Brain pericyte (primary cell): Measurements from ENCODE around the gene C1R.
"Not testable (repeated sequence)": the region's sequence is repeated elsewhere in the genome, so short reads cannot be mapped to it uniquely, and the experiment has no call there.

Experiments
- DNase-seq: peaks from one replicate; pipeline ENCODE4 v3.0.0-alpha.2; 2012; ENCODE audit warnings: low read depth, low spot score

Gene C1R

DNA sequence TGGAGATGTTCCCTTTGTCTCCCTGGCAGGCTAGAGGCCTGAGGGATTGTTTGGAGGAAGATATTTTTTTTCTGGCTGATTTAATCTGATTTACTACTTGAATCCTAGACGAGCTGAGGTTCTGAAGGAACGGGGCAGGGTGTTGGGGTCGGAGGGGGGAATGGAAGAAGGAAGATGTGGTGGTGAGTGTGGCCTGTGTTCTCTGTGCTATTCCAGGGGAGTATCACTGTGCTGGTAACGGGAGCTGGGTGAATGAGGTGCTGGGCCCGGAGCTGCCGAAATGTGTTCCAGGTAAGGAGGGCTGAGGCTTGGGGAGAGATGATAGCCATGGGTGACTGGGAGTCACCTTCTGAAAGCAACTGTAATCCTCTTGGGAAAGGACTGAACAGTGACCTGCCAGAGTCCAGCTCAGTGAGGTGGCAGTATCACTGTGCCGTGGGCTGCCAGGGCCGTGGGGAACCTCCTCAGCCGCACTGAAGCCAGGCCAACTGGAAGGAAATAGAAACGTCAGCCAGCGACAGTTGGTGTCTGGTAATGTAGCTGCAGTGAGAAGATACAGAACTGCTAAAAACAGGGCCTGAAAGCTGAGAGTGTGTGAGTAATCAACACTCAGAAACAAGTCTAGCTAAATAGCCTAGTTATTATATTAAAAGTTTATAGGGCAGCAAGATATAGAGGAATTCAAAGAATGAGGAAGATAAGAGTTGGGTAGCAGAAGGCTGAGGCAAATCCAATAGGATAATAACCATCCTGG lies 23.8 kb downstream of the C1R start:
- DNase-seq: no peak

DNA sequence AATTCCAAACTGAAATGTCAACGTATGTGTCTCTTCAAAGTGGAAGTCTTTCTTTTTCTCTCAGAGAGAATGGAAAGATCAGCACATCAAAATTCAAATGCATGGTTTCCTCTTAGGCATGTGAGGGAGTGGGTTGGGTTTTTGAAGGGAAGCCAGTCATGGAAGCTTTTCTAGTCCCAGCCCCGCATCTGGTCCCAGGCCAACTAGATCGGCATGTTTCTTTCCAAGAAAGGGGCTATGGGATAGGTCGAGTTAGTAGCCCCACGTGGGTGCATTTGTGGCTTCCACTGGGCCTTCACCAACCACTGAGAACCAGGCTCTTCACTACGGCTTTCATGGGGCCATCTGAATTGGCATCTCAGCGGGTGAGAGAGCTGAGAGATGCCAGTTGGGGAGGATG lies 25.1 kb downstream of the C1R start:
- DNase-seq: no peak

DNA sequence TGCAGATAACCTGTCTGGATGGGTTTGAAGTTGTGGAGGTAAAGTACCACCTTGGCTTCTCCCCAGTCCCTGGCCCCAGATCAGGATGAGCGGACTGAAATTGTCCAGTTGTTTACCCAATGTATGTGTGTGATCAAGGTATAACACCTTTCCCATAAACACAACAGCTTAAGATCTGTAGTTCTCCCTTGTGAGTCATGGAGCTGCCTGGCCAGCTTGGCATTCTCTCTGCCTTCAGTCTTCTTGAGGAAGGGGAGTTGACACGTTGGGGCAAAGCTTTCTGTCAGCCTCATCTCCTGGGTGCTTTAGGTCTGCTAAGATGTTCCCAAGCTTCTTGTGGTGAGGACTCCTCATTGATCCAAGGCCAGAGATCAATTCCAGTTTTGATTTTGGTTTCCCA lies 25.6 kb downstream of the C1R start:
- no peak for DNase-seq

DNA sequence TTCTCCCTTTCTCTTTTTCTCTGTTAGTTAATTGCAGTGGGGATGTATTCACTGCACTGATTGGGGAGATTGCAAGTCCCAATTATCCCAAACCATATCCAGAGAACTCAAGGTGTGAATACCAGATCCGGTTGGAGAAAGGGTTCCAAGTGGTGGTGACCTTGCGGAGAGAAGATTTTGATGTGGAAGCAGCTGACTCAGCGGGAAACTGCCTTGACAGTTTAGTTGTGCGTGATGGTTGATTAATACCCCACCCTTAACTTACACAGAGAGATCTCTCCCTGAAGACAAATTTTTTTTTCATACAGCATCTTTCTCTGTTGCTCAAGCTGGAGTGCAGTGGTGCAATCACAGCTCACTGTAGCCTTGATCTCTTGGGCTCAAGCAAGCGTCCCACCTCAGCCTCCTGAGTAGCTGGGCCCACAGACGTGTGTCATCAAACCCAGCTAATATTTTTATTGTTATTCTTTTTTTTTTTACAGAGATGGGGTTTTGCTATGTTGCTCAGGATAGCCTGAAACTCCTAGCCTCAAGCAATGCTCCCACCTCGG lies 27.1 kb downstream of the C1R start:
- no peak for DNase-seq

DNA sequence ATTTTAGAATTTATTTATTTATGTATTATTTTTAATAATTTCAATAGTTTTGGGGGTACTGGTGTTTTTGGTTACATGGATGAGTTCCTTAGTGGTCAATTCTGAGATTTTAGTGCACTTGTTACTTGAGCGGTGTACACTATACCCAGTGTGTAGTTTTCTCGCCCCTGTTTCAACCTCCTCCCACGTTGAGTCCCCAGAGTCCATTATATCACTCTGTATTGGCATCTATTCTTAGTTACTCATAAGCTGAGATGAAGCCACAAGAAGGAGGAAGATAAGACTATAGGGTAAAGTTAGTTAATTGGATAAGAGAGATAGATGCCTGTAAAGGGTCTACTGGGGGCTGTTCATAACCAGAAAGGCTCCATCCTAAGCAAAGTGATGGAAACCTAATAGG lies 27.7 kb downstream of the C1R start:
- no peak for DNase-seq

DNA sequence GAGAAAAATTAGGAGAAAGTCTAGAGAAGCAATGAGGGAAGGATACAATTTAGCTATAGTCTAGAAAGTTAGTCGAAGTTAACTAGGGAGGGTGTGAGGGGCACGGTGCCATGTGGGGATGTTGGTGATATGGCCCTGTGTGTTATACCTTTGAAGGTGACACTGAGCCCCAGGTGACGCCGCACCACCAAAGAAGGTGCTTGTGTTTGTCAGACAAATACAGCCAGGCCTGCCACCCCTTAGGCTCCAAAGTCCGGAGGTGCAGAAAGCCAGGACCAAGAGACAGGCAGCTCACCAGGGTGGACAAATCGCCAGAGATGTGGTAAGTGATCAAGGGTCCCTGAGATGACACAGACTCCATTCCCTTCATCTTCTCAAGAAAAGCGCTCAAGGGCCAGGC lies 30.6 kb downstream of the C1R start:
- no peak for DNase-seq

DNA sequence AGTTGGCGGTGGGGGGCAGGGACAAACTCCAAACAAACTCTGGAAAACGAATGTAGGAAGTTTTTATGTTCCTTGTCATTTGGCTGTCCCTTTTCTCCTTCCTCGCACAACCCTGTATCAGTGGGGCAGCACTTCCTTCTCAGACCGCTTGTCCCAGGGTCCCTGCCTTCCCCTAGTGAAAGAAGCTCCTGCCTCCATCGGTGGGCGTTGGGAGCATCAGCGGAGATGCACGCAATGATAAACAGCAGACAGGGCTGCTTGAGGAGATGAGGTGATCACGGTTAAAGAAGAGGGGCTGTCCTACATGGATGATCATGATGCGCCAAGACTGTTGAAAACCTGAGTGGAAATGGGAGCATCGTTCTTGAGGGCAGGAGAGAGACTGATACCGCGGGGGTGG lies 31.1 kb downstream of the C1R start:
- no peak for DNase-seq

DNA sequence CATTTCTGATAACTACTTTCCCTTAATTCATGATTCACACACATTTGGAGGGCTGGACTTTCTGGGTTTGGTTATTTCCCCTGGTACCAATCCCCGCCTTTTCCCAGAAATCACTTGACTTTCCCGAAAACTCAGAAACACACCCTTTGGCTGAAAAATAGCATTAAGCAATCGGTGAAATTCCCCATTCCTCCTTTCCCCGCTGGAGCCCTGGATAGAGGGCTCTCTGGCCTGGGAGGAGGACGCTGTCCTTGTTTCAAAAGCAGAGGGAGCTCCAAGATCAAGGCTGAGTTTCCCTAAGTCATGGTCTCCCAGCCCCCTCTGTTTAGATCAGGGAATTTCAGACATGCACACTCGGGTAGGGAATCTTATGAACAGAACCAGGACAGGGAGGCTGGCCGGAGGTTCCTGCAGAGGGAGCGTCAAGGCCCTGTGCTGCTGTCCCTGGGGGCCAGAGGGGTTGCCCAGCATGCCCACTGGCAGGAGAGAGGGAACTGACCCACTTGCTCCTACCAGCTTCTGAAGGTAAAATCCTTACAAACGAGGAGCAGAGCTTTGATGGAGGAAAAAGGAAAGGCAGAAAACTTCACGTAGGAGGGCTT lies 31.8 kb downstream of the C1R start, which contains the start of gene C1S:
Gene C1S (plus strand): TSS at position 366 of the 602 bp plus-strand sequence. CDS start 1,195 bp downstream, outside the sequence.
- DNase-seq: peak; percentile 83

DNA sequence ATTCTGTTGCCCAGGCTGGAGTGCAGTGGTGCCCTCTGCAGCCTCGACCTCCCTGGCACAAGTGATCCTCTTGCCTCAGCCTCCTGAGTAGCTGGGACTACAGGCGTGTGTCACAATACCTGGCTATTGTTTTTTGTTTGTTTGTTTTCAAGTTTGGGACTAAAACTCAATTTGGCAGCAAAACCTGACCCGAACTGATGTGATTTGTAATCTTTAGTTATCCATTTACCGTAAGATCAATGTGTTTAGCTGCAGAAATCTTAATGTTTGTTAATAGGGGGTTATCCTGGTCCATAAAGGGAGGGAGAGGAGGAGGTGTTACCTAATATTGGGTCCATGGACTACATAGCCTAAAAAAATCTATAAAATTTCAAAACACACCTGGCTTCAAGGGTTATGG lies 32.5 kb downstream of the C1R start:
- DNase-seq: no peak

DNA sequence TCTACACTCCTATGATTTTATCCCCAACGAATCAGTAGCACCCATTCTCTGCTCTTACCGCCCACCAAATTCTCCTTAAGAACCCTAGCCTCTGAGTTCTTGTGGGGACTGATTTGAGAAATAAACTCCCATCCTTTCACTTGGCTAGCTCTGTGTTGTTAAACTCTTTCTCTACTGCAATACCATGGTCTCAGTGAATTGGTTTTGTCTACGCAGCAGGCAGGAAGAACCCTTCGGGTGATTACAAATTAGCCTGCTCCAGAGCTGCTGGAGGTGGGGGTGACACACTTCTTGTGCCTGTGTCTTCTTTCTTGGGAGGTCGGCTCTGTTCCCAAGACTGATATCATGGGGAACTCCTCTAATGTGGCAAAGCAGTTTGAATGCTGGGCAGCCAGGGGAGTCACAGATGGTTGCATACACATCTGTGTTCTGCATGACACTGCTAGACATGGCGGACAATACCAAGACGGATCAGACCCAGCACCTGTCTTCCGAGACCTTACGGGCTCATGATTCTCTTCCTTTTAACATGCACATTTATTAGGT lies 33.3 kb downstream of the C1R start:
- DNase-seq: no peak

DNA sequence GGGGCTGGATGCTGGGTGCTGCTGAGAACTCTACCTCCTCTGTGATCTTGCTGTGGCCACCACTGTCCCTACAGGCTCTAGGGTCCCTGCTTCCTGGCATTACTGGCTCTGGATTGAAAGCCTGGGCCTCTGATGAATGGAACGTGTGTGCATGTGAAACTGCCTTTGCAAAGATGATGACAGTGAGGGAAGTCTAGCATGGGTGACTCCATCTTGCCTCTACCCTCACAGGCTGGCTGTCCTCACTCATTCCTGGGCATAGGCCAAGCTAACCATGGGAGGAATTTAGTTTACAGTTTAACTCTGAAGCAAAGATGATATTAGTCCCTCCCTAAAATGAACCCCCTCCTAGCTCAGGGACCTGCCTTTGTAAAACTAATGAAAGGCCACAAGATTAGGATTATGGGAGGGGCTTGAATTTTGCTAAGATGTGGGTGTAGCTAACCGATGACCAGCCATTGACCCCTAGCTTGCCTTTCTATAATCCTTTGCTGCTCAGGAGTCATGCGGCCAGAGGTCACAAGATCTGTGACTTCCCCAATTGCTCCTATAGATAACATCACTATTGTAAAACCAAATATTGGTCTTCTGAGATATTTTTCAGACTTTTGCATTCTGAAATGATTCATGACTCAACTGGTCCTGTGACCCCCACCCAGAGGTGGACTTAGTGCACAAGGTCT lies 33.9 kb downstream of the C1R start:
- DNase-seq: no peak

DNA sequence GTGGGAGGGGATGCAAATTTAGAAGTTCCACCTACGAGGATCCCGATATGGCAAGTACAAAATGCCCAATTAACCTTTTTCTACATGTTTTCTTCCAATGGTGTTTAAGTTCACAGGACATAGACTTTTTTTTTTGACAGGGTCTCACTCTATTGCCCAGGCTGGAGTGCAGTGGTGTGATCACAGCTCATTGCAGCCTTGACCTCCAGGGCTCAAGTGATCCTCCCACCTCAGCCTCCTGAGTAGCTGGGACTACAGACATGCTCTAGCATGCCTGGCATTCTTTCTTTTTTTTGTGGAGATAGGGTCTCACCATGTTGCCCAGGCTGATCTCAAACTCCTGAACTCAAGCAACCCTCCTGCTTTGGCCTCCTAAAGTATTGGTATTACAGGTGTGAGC lies 36.5 kb downstream of the C1R start:
- DNase-seq: not testable (repeated sequence)

DNA sequence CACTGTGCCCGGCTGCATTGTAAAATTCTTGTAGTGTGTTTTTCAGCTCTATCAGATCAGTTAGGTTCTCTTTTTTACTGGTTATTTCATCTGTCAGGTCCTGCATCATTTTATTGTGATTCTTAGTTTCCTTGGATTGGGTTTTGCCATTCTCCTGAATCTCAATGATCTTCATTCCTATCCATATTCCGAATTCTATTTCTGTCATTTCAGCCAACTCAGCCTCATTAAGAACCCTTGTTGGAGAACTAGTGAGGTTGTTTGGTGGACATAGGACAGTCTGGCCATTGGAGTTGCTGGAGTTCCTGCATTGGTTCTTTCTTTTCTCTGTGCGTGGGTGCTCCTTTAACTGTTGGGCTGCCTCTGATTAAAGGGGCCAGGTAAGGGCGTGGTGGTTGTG lies 37.3 kb downstream of the C1R start:
- DNase-seq: no peak

DNA sequence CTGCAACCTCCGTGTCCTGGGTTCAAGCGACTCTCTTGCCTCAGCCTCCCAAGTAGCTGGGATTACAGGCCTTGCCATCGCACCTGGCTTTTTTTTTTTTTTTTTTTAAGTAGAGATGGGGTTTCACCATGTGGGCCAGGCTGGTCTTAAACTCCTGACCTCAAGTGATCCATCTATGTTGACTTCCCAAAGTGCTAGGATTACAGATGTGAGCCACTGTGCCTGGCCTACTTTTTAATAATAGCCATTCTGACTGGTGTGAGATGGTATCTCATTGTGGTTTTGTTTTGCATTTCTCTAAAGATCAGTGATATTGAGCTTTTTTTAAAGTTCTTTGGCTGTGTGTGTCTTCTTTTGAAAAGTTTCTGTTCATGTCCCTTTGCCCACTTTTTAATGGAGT lies 42.3 kb downstream of the C1R start:
- DNase-seq: not testable (repeated sequence)

DNA sequence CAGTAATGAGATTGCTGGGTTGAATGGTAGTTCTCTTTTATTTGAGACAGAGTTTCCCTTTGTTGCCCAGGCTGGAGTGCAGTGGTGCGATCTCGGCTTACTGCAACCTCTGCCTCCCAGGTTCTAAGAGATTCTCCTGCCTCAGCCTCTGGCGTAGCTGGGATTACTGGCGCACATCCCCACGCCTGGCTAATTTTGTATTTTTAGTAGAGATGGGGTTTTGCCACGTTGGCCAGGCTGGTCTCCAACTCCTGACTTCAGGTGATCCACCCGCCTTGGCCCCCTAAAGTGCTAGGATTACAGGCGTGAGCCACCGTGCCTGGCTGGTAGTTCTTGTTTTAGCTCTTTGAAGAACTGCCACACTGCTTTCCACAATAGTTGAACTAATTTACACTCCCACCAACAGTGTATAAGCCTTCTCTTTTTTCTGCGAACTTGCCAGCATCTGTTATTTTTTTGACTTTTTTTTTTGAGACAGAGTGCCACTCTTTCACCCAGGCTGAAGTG lies 42.7 kb downstream of the C1R start:
- not testable (repeated sequence) for DNase-seq

DNA sequence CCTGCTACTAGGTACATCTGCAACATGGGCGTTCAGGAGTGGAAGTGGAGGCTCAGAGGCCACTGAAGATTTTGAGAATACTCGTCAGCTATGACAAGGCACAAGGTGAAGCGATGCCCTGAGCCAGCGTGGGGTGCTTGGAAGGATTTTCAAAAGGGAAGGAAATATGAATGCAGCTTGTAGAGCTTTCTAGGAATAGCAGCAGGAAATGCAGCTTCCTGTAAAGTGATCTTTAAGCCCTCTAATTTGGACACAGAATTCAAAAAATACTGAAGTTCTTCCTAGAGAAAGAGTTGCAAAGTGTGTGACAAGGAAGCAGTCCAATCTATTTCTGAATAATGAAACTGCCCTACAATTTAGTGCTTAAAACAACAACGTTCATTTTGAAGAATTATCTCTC lies 44.9 kb downstream of the C1R start:
- no peak for DNase-seq

DNA sequence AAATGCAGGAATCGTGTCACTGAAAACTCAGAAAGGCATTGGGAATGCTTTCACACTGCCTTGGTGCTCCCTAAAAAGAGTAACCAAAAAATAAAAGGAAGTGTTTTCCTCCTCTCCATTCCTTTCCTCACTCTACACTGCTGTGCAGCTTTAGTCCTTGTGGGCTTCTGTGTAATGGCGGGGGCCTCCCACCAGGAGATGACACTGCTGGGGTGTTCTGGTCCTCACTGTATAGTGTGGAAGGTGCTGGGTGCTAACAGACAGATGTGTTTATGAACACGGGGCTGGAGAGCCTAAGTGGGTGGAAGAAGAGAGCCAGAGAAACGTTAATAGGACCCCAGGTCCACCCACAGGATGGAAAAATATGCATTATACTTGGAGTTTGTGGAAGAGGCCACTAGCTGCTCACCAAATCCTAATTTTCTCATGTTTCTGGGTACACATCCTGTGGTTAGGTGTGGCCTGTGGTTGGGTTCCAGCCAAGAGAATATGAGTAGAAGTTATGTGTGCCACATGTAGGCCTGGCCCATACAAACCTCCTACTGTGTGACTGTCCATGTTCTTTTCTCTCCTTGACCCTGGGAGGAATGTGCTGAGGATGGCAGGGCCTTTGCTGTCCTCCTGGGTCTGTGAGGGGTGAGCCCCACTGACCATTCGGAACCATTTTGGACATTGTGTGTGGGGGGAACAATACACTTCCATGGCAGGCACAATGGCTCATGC lies 45.7 kb downstream of the C1R start:
- DNase-seq: no peak

DNA sequence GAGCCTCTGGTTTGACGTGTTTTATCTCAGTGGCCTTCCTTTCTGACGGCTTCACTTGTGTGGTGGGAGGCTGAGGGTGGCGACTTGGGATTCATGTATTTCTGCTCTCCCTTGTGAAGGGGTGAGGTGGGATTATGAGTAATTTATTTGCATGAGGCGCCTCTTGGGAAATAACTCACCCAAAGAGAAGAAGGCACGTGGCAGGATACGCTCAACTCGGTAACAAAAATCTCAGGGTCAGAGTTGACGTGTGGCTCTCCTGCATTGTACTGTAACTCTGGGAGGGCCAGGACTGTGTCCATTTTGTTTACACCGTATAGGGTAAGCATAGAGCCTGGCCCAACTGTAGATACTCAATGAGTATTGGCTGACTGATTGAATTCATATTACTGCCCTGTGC lies 46.3 kb downstream of the C1R start:
- DNase-seq: no peak

DNA sequence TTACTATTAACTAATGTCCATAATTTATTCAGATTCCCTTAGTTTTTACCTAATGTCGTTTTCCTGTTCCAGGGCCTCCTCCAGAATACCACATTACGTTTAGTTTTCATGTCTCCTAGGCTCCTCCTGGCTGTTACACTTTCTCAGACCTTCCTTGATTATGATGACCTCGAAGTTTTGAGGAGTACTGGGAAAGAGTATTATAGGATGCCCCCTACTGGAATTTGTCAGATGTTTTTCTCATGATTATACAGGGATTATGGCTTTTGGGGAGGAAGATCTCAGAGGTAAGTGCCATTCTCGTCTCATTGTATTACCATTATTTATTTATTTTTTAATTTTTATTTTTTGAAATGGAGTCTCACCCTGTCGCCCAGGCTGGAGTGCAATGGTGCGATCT lies 49.4 kb downstream of the C1R start:
- no peak for DNase-seq

DNA sequence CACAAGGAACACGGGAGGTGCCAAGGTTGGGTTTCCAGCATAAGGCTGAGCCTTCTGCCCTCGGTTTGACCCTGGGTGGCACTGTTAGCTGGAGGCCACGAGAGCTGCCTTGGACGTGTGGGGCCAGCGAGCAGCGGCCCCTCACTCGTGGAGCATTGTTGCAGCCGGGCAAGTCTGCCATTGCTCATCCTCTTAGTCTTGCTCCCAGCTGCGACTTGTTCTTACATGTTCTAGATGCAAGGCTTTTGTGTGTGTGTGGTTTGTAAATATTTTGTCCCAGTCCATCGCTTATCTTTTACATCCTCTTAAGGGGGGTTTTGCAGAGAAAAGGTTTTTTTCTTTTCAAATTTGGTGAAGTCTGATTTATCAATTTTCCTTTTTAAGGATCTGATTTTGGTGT lies 52.8 kb downstream of the C1R start:
- DNase-seq: no peak

DNA sequence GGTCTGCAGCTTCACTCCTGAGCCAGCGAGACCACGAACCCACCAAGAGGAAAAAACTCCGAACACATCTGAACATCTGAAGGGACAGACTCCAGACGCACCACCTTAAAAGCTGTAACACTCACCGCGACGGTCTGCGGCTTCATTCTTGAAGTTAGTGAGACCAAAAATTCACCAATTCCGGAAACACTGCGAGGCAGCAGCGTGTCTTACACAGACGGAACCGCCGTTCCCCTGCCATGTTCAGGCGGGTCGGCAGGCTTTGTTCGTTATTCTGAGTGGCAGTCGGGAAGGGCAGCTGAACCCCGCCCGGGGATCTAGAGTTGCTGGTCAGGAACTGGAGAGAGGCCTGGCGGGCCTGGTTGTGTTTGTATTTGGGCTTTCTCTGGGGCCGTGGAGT lies 53.7 kb downstream of the C1R start:
- DNase-seq: no peak
